ENCODE measurements around the gene VIPR2.

The VIPR2 gene

DNA sequence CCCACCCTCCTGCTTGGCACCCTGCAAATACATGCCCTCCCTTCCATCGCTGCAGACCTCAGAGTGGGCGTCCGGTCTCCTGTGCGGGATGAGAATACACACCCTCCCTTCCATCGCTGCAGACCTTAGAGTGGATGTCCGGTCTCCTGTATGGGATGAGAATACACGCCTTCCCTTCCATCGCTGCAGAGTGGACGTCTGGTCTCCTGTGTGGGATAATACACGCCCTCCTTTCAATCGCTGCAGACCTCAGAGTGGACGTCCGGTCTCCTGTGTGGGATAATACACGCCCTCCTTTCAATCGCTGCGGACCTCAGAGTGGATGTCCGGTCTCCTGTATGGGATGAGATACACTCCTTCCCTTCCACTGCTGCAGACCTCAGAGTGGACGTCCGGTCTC, 128.1 kb downstream of the VIPR2 start:
- H4K91ac ChIP-seq (ENCODE audit: low read depth, low read length, poor library complexity), result no peak overlapping the region
- H2AK5ac ChIP-seq (ENCODE audit: low read depth, low read length), result peak overlapping the region; percentile 53
- no peak overlapping the region for H4K8ac ChIP-seq (ENCODE audit: low read depth, low read length)
- no peaks in the 10 kb centered on the region for H3K9me3 ChIP-seq (replicated peaks in 1 of 2; ENCODE audit: control insufficient read depth in 2 of 2, insufficient read depth in 1 of 2, low read depth in 1 of 2, low read length in 2 of 2)
- peaks cover 2% of the 10 kb centered on the region for H3K79me1 ChIP-seq (ENCODE audit: low read depth, low read length)
- H3K4ac ChIP-seq (ENCODE audit: low read length), result no peak overlapping the region
- no peak overlapping the region for H3K27ac ChIP-seq (replicated peaks; ENCODE audit: low read length)
- peaks cover 2 to 12% of the 10 kb centered on the region in 2 donors for H3K4me1 ChIP-seq (ENCODE audit: control insufficient read depth in 2 of 2, insufficient read depth in 1 of 2, low read depth in 1 of 2, low read length in 2 of 2)
- no peak overlapping the region for H3K23ac ChIP-seq (ENCODE audit: low read depth, low read length, poor library complexity)
- H2BK120ac ChIP-seq (ENCODE audit: low read depth, low read length), result no peak overlapping the region
- peak overlapping the region; percentile 19 for H3K18ac ChIP-seq (ENCODE audit: low read length)
- H2BK5ac ChIP-seq (ENCODE audit: low read length), result no peak overlapping the region
- no peak for DNase-seq (ENCODE audit: low spot score)
- no peak overlapping the region for H2AFZ ChIP-seq (ENCODE audit: low read length)
- H3K36me3 ChIP-seq (replicated peaks in 1 of 2; ENCODE audit: control insufficient read depth in 2 of 2, insufficient read depth in 2 of 2, low read length in 2 of 2), result no peaks in the 10 kb centered on the region
- no peak overlapping the region for H2BK12ac ChIP-seq (ENCODE audit: low read length)
- WGBS, 2 donors (ENCODE audit: extremely low coverage in 2 of 2, insufficient read length in 2 of 2, insufficient replicate concordance in 1 of 2), result no CpG with 5 or more reads among the region's 19 CpGs
- H2BK15ac ChIP-seq (ENCODE audit: low read length), result no peak overlapping the region
- no peak overlapping the region for H3K14ac ChIP-seq (ENCODE audit: low read length)
- H3K4me2 ChIP-seq (ENCODE audit: insufficient read depth, low read length, poor library complexity, severe bottlenecking), result no peak overlapping the region
- peaks cover 0 to 3% (median 0%) of the 10 kb centered on the region in 3 experiments for H3K27me3 ChIP-seq (ENCODE audit: control insufficient read depth in 3 of 3, insufficient read depth in 3 of 3, low read depth in 1 of 3, low read length in 3 of 3)
- no peak overlapping the region for H3K9ac ChIP-seq (ENCODE audit: low read depth, low read length, poor library complexity)
- no peak overlapping the region for H3K4me3 ChIP-seq (ENCODE audit: low read length in 2 of 2)

DNA sequence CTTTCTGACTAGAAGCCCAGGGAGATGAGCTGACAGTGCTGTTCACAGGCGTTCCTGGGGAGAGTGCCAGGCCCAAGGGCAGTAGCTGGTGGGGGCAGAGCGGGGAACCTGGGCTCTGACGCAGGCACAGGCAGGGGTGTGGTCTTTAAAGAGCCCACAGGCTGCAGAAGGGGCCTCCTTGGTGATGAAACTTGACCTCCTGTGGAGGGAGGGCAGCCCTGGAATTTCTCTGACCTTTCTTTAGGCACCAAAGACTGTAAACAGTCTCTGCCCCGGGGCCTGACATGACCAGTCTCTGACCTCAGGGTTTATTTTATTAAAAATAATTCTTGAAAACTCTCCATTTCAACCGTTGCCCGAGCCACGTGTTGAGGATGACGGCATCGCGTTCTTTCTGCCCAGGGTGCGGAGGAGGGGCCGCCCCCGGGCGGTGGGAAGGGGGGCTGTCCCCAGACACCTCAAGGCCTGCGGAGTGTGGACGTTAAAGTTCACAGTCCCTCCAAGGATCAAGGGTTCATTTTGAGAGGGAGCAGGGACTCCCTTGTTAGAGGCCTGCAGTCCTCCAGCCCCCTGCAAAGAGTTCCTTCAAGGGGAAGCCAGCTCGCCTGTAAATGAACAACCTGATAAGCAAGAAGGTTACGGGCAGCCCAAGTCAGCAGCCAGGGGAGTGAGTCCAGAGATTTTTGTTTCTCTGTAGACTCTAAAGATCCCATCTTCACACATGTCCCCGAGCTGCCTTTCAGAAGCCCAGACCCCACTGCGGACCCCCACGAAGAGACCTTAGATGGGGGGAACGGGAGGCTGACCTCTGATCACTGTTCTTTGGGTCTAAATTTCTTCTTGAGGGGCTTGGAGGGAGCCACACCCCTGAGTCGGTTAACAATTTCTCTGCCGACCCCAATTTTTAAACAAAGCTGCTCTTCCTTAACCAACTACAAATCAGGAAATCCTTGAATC, 128.9 kb downstream of the VIPR2 start:
- H3K14ac ChIP-seq (ENCODE audit: low read length), result no peak overlapping the region
- H2BK15ac ChIP-seq (ENCODE audit: low read length), result no peak overlapping the region
- H3K27ac ChIP-seq (replicated peaks; ENCODE audit: low read length), result no peak overlapping the region
- no peak overlapping the region for H2BK12ac ChIP-seq (ENCODE audit: low read length)
- no peak overlapping the region for H3K4me3 ChIP-seq (ENCODE audit: low read length in 2 of 2)
- DNase-seq (ENCODE audit: low spot score), result no peak
- H3K23ac ChIP-seq (ENCODE audit: low read depth, low read length, poor library complexity), result peak overlapping the region; percentile 34
- peaks cover 2 to 17% of the 10 kb centered on the region in 2 donors for H3K4me1 ChIP-seq (ENCODE audit: control insufficient read depth in 2 of 2, insufficient read depth in 1 of 2, low read depth in 1 of 2, low read length in 2 of 2)
- no peak overlapping the region for H2BK120ac ChIP-seq (ENCODE audit: low read depth, low read length)
- peaks cover 2% of the 10 kb centered on the region for H3K79me1 ChIP-seq (ENCODE audit: low read depth, low read length)
- H3K4ac ChIP-seq (ENCODE audit: low read length), result no peak overlapping the region
- H4K8ac ChIP-seq (ENCODE audit: low read depth, low read length), result no peak overlapping the region
- no peak overlapping the region for H2AFZ ChIP-seq (ENCODE audit: low read length)
- H3K27me3 ChIP-seq (ENCODE audit: control insufficient read depth in 3 of 3, insufficient read depth in 3 of 3, low read depth in 1 of 3, low read length in 3 of 3), result peaks cover 0 to 3% (median 2%) of the 10 kb centered on the region in 3 experiments
- H4K91ac ChIP-seq (ENCODE audit: low read depth, low read length, poor library complexity), result no peak overlapping the region
- no peak overlapping the region for H2BK5ac ChIP-seq (ENCODE audit: low read length)
- H3K18ac ChIP-seq (ENCODE audit: low read length), result peak overlapping the region; percentile 70
- H2AK5ac ChIP-seq (ENCODE audit: low read depth, low read length), result no peak overlapping the region
- H3K9ac ChIP-seq (ENCODE audit: low read depth, low read length, poor library complexity), result no peak overlapping the region
- H3K36me3 ChIP-seq (replicated peaks in 1 of 2; ENCODE audit: control insufficient read depth in 2 of 2, insufficient read depth in 2 of 2, low read length in 2 of 2), result no peaks in the 10 kb centered on the region
- no CpG with 5 or more reads among the region's 24 CpGs for whole genome bisulfite sequencing, 2 donors (ENCODE audit: extremely low coverage in 2 of 2, insufficient read length in 2 of 2, insufficient replicate concordance in 1 of 2)
- no peak overlapping the region for H3K4me2 ChIP-seq (ENCODE audit: insufficient read depth, low read length, poor library complexity, severe bottlenecking)
- no peaks in the 10 kb centered on the region for H3K9me3 ChIP-seq (replicated peaks in 1 of 2; ENCODE audit: control insufficient read depth in 2 of 2, insufficient read depth in 1 of 2, low read depth in 1 of 2, low read length in 2 of 2)

DNA sequence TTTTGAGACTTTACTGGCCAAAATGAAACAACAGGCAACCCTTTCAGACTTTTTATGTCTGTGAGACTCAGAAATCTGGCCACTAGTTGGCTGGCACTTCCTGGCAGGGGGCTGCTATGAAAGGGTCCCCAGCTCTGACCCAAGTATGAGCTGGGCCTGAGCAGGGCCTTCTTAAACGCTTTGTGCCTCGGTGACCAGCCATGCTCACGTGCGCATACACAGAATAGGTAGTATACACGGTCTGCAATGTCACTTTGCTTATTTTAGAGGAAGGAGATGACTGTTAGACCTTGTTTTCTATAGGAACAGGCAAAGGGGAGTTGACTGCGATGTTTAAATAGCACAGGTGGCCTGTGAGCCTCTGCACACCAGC, 129.6 kb downstream of the VIPR2 start:
- no peak overlapping the region for H3K27ac ChIP-seq (replicated peaks; ENCODE audit: low read length)
- no peak overlapping the region for H2AFZ ChIP-seq (ENCODE audit: low read length)
- WGBS, 2 donors (ENCODE audit: extremely low coverage in 2 of 2, insufficient read length in 2 of 2, insufficient replicate concordance in 1 of 2), result no CpG with 5 or more reads among the region's 6 CpGs
- peaks cover 0 to 4% (median 3%) of the 10 kb centered on the region in 3 experiments for H3K27me3 ChIP-seq (ENCODE audit: control insufficient read depth in 3 of 3, insufficient read depth in 3 of 3, low read depth in 1 of 3, low read length in 3 of 3)
- H4K8ac ChIP-seq (ENCODE audit: low read depth, low read length), result no peak overlapping the region
- no peak overlapping the region for H2BK120ac ChIP-seq (ENCODE audit: low read depth, low read length)
- no peak overlapping the region for H2BK12ac ChIP-seq (ENCODE audit: low read length)
- no peak overlapping the region for H2BK5ac ChIP-seq (ENCODE audit: low read length)
- peaks cover 2 to 17% of the 10 kb centered on the region in 2 donors for H3K4me1 ChIP-seq (ENCODE audit: control insufficient read depth in 2 of 2, insufficient read depth in 1 of 2, low read depth in 1 of 2, low read length in 2 of 2)
- peak overlapping the region; percentile 34 for H3K23ac ChIP-seq (ENCODE audit: low read depth, low read length, poor library complexity)
- H3K36me3 ChIP-seq (replicated peaks in 1 of 2; ENCODE audit: control insufficient read depth in 2 of 2, insufficient read depth in 2 of 2, low read length in 2 of 2), result no peaks in the 10 kb centered on the region
- H2AK5ac ChIP-seq (ENCODE audit: low read depth, low read length), result no peak overlapping the region
- no peak overlapping the region for H2BK15ac ChIP-seq (ENCODE audit: low read length)
- H3K14ac ChIP-seq (ENCODE audit: low read length), result no peak overlapping the region
- no peak overlapping the region for H3K4me2 ChIP-seq (ENCODE audit: insufficient read depth, low read length, poor library complexity, severe bottlenecking)
- no peak overlapping the region for H4K91ac ChIP-seq (ENCODE audit: low read depth, low read length, poor library complexity)
- H3K9me3 ChIP-seq (replicated peaks in 1 of 2; ENCODE audit: control insufficient read depth in 2 of 2, insufficient read depth in 1 of 2, low read depth in 1 of 2, low read length in 2 of 2), result no peaks in the 10 kb centered on the region
- H3K4me3 ChIP-seq (ENCODE audit: low read length in 2 of 2), result no peak overlapping the region
- H3K4ac ChIP-seq (ENCODE audit: low read length), result no peak overlapping the region
- DNase-seq (ENCODE audit: low spot score), result no peak
- H3K18ac ChIP-seq (ENCODE audit: low read length), result no peak overlapping the region
- H3K79me1 ChIP-seq (ENCODE audit: low read depth, low read length), result peaks cover 2% of the 10 kb centered on the region
- H3K9ac ChIP-seq (ENCODE audit: low read depth, low read length, poor library complexity), result no peak overlapping the region

DNA sequence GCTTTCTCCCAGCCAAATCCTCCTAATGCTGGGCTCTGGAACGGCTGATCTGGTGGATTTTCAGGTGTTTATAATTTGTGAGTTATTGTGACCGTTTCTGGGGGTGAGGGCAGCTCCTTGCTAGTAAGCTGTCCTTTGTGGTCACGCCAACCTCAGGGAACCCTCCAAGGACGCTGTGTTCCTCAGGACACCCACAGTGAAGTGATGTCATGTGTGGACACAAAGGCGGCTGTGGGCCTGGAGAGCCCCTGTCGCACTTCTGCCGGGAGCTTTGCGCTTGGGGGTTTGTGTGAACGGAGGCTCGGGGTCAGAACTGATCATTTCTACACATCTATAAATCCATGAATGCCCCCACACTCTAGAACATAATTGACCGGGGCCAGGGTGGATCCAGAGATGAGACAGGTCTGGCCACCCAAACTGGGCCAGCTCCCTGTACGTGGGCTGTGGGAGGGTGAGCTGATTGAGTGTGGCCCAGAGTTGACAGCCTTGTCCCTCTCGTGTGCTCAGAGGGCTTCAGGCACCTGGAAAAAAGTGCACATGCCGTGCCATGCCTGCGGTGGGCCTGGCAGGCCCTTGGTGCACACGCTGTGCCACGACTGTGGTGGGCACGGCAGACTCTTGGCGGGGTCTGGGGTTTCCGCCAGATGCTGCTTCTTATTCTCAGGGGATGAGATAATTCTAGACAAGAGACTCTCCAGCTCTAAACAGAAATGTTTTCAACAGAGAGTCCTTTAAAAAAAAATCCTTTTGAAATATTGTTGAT, 130.2 kb downstream of the VIPR2 start:
- H4K8ac ChIP-seq (ENCODE audit: low read depth, low read length), result no peak overlapping the region

More for the DNA sequence above, 130.2 kb downstream of the VIPR2 start:
- Histone ChIP-seq H3K23ac (ENCODE audit: low read depth, low read length, poor library complexity) (peak overlapping the region; percentile 11), H3K27ac (replicated peaks; ENCODE audit: low read length) (no peak overlapping the region), H2BK12ac (ENCODE audit: low read length) (no peak overlapping the region), H3K4me2 (ENCODE audit: insufficient read depth, low read length, poor library complexity, severe bottlenecking) (no peak overlapping the region), H3K4ac (ENCODE audit: low read length) (peak overlapping the region; percentile 58), H3K79me1 (ENCODE audit: low read depth, low read length) (peaks cover 2% of the 10 kb centered on the region), H3K4me3 (ENCODE audit: low read length in 2 of 2) (no peak overlapping the region), H3K27me3 (ENCODE audit: control insufficient read depth in 3 of 3, insufficient read depth in 3 of 3, low read depth in 1 of 3, low read length in 3 of 3) (peaks cover 0 to 4% (median 3%) of the 10 kb centered on the region in 3 experiments), H2BK120ac (ENCODE audit: low read depth, low read length) (no peak overlapping the region), H3K14ac (ENCODE audit: low read length) (peak overlapping the region; percentile 91), H3K9me3 (replicated peaks in 1 of 2; ENCODE audit: control insufficient read depth in 2 of 2, insufficient read depth in 1 of 2, low read depth in 1 of 2, low read length in 2 of 2) (no peaks in the 10 kb centered on the region), H2BK5ac (ENCODE audit: low read length) (peak overlapping the region; percentile 79), H3K9ac (ENCODE audit: low read depth, low read length, poor library complexity) (peak overlapping the region; percentile 51), H3K36me3 (replicated peaks in 1 of 2; ENCODE audit: control insufficient read depth in 2 of 2, insufficient read depth in 2 of 2, low read length in 2 of 2) (no peaks in the 10 kb centered on the region), H3K4me1 (ENCODE audit: control insufficient read depth in 2 of 2, insufficient read depth in 1 of 2, low read depth in 1 of 2, low read length in 2 of 2) (peaks cover 2 to 17% of the 10 kb centered on the region in 2 donors), H3K18ac (ENCODE audit: low read length) (no peak overlapping the region), H2AK5ac (ENCODE audit: low read depth, low read length) (peak overlapping the region; percentile 12), H2AFZ (ENCODE audit: low read length) (no peak overlapping the region), H2BK15ac (ENCODE audit: low read length) (peak overlapping the region; percentile 72), H4K91ac (ENCODE audit: low read depth, low read length, poor library complexity) (no peak overlapping the region)
- no CpG with 5 or more reads among the region's 20 CpGs for WGBS, 2 donors (ENCODE audit: extremely low coverage in 2 of 2, insufficient read length in 2 of 2, insufficient replicate concordance in 1 of 2)
- DNase-seq (ENCODE audit: low spot score), result no peak
